H9 (cell line): ENCODE results near the gene CD207. TPM values are rescaled to one million over a fixed set of nuclear protein-coding genes. Genes with fewer than 3 reads are reported as not detected.

Experiments used
- DNase-seq: peaks from one replicate; pipeline ENCODE4 v3.0.0-alpha.2; 2017
- H2AFZ ChIP-seq: one replicate; pipeline ENCODE4 v1.6.1; 2013; ENCODE audit warnings: mild to moderate bottlenecking, low read length, control low read depth, moderate library complexity
- H2AK5ac ChIP-seq: 2 replicates; pipeline ENCODE4 v1.6.1; 2013; ENCODE audit warnings: low read length, control low read depth, mixed read lengths; ENCODE audit not compliant: insufficient read length
- H2BK120ac ChIP-seq: one replicate; pipeline ENCODE4 v1.6.1; 2013; ENCODE audit warnings: low read depth, mild to moderate bottlenecking, low read length, control low read depth, inconsistent platforms; ENCODE audit not compliant: poor library complexity, severe bottlenecking
- H2BK12ac ChIP-seq: 2 replicates; pipeline ENCODE4 v1.6.1; 2013; ENCODE audit warnings: low read length, control low read depth, mixed read lengths, low read depth; ENCODE audit not compliant: insufficient read length
- H2BK15ac ChIP-seq: 2 replicates; pipeline ENCODE4 v1.6.1; 2013; ENCODE audit warnings: low read depth, low read length, control low read depth
- H2BK20ac ChIP-seq: one replicate; pipeline ENCODE4 v1.6.1; 2013; ENCODE audit warnings: low read depth, mild to moderate bottlenecking, low read length, control low read depth, inconsistent platforms; ENCODE audit not compliant: poor library complexity, severe bottlenecking
- H2BK5ac ChIP-seq: 2 replicates; pipeline ENCODE4 v1.6.1; 2013; ENCODE audit warnings: low read length, control low read depth, mixed read lengths; ENCODE audit not compliant: insufficient read length
- H3K14ac ChIP-seq: 2 replicates; pipeline ENCODE4 v1.6.1; 2013; ENCODE audit warnings: low read length, control low read depth; ENCODE audit not compliant: insufficient read depth
- H3K18ac ChIP-seq: 2 replicates; pipeline ENCODE4 v1.6.1; 2013; ENCODE audit warnings: low read depth, mild to moderate bottlenecking, mixed read lengths, low read length, control low read depth; ENCODE audit not compliant: insufficient read length
- H3K23ac ChIP-seq: 2 replicates; pipeline ENCODE4 v1.6.1; 2013; ENCODE audit warnings: low read length, control low read depth, mixed read lengths, low read depth; ENCODE audit not compliant: insufficient read length
- H3K23me2 ChIP-seq: 2 replicates; pipeline ENCODE4 v1.6.1; 2013; ENCODE audit warnings: low read depth, mild to moderate bottlenecking, mixed read lengths, low read length, control low read depth; ENCODE audit not compliant: insufficient read length, poor library complexity, severe bottlenecking
- H3K27ac ChIP-seq: 2 replicates; pipeline ENCODE4 v1.5.1; 2013; ENCODE audit warnings: low read length, control low read depth, mixed read lengths, low read depth; ENCODE audit not compliant: insufficient read length
- H3K27me3 ChIP-seq: 2 replicates; pipeline ENCODE4 v1.6.1; 2013; ENCODE audit warnings: low read length, control low read depth, inconsistent platforms; ENCODE audit not compliant: insufficient read depth
- H3K4ac ChIP-seq: 2 replicates; pipeline ENCODE4 v1.6.1; 2013; ENCODE audit warnings: low read depth, mild to moderate bottlenecking, control low read depth, inconsistent platforms, low read length, moderate library complexity
- H3K4me1 ChIP-seq: 2 replicates; pipeline ENCODE4 v1.6.1; 2013; ENCODE audit warnings: low read length, control low read depth, inconsistent platforms; ENCODE audit not compliant: insufficient read depth
- H3K4me2 ChIP-seq: 2 replicates; pipeline ENCODE4 v1.6.1; 2013; ENCODE audit warnings: low read length, control low read depth, mixed read lengths; ENCODE audit not compliant: insufficient read length, insufficient read depth
- H3K56ac ChIP-seq: 2 replicates; pipeline ENCODE4 v1.6.1; 2013; ENCODE audit warnings: low read depth, mild to moderate bottlenecking, mixed read lengths, low read length, control low read depth; ENCODE audit not compliant: insufficient read length
- H3K79me1 ChIP-seq: 2 replicates; pipeline ENCODE4 v1.6.1; 2013; ENCODE audit warnings: low read depth, mild to moderate bottlenecking, moderate library complexity, low read length, control low read depth, inconsistent platforms; ENCODE audit not compliant: insufficient read depth, poor library complexity, severe bottlenecking
- H3K79me2 ChIP-seq: 2 replicates; pipeline ENCODE4 v1.6.1; 2013; ENCODE audit warnings: low read length, control low read depth, inconsistent platforms; ENCODE audit not compliant: insufficient read depth
- H3K9ac ChIP-seq: 2 replicates; pipeline ENCODE4 v1.6.1; 2013; ENCODE audit warnings: low read length, control low read depth, mixed read lengths; ENCODE audit not compliant: insufficient read length; ENCODE audit errors: extremely low read depth
- H3K9me3 ChIP-seq: one replicate; pipeline ENCODE4 v1.6.1; 2013; ENCODE audit warnings: low read depth, low read length, inconsistent platforms; ENCODE audit not compliant: control insufficient read depth
- H3T11ph ChIP-seq: one replicate; pipeline ENCODE4 v1.6.1; 2013; ENCODE audit warnings: mild to moderate bottlenecking, low read length, control low read depth, inconsistent platforms
- H4K20me1 ChIP-seq: one replicate; pipeline ENCODE4 v1.6.1; 2013; ENCODE audit not compliant: control insufficient read depth, insufficient read length, insufficient read depth
- H4K5ac ChIP-seq: 2 replicates; pipeline ENCODE4 v1.6.1; 2013; ENCODE audit warnings: low read depth, mild to moderate bottlenecking, mixed read lengths, low read length, control low read depth; ENCODE audit not compliant: insufficient read length
- H4K8ac ChIP-seq: replicated peaks from 2 replicates; pipeline ENCODE4 v1.6.1; 2013; ENCODE audit warnings: low read length, control low read depth, mixed read lengths, low read depth; ENCODE audit not compliant: insufficient read length
- H4K91ac ChIP-seq: 2 replicates; pipeline ENCODE4 v1.6.1; 2013; ENCODE audit warnings: low read depth, mild to moderate bottlenecking, moderate library complexity, mixed read lengths, low read length, control low read depth; ENCODE audit not compliant: insufficient read length
- H3K27ac Mint-ChIP-seq, 3 experiments: 2 replicates in 2 of 3; 3 replicates in 1 of 3; pipeline ENCODE4 v1.8.0; 2020 to 2021; ENCODE audit warnings: mixed read lengths in 3 of 3, mild to moderate bottlenecking in 1 of 3, moderate library complexity in 1 of 3
- H3K27me3 Mint-ChIP-seq: 2 replicates; pipeline ENCODE4 v1.8.0; 2021; ENCODE audit warnings: low read depth, mild to moderate bottlenecking, moderate library complexity, mixed read lengths
- H3K36me3 Mint-ChIP-seq, 3 experiments: 2 replicates in 2 of 3; 3 replicates in 1 of 3; pipeline ENCODE4 v1.8.0; 2020 to 2021; ENCODE audit warnings: low read depth in 3 of 3, mixed read lengths in 3 of 3; ENCODE audit not compliant: insufficient read depth in 1 of 3
- H3K4me1 Mint-ChIP-seq, 2 experiments: 2 replicates each; pipeline ENCODE4 v1.8.0; 2020; ENCODE audit warnings: mixed read lengths in 2 of 2
- H3K4me3 Mint-ChIP-seq, 2 experiments: 2 replicates in 1 of 2; 3 replicates in 1 of 2; pipeline ENCODE4 v1.8.0; 2020 to 2021; ENCODE audit warnings: mild to moderate bottlenecking in 2 of 2, mixed read lengths in 2 of 2, moderate library complexity in 1 of 2
- H3K9me3 Mint-ChIP-seq, 2 experiments: 2 replicates in 1 of 2; 3 replicates in 1 of 2; pipeline ENCODE4 v1.8.0; 2020; ENCODE audit warnings: mild to moderate bottlenecking in 2 of 2, mixed read lengths in 2 of 2, moderate library complexity in 1 of 2
- CTCF ChIP-seq: fragments of 200-600 bp; sonication (generic); conservative IDR thresholded peaks from 3 replicates; pipeline ENCODE4 v1.8.0; 2021; ENCODE audit warnings: antibody characterized with exemption, mild to moderate bottlenecking
- WGBS: extraction: QIAGEN DNeasy Blood & Tissue Kit; methylation state at CpG from one replicate; pipeline ENCODE4 v1.1.7; 2013; ENCODE audit warnings: missing lambda C conversion rate, low lambda C conversion rate, mixed read lengths; ENCODE audit not compliant: insufficient read length; ENCODE audit errors: extremely low coverage; 5-methylcytosine and 5-hydroxymethylcytosine counted together
- total RNA-seq: library from RNA; stranded (reverse); gene quantifications from 2 replicates; pipeline ENCODE4 v1.2.1, GENCODE V29; 2021

The CD207 gene
- total RNA-seq, 1 experiment from 2014 or later = not detected

GRCh38 chr2:70806013-70806412 is 29.6 kb downstream of the CD207 start:
- Histone ChIP-seq H2BK5ac (no peak overlapping the region), H4K5ac (no peak overlapping the region), H3K14ac (no peak overlapping the region), H2BK20ac (no peak overlapping the region), H3K23me2 (no peaks in the 10 kb centered on the region), H2BK15ac (no peak overlapping the region), H2AK5ac (no peak overlapping the region), H3K4me1 (no peaks in the 10 kb centered on the region), H3T11ph (no peak overlapping the region), H3K4me2 (no peak overlapping the region), H3K79me1 (no peaks in the 10 kb centered on the region), H2BK12ac (no peak overlapping the region), H3K18ac (no peak overlapping the region), H3K9ac (no peak overlapping the region), H3K9me3 (no peaks in the 10 kb centered on the region), H4K8ac (no peak overlapping the region), H2AFZ (no peak overlapping the region), H3K23ac (no peak overlapping the region), H3K79me2 (no peaks in the 10 kb centered on the region), H3K27me3 (no peaks in the 10 kb centered on the region; the same call in 1 of the 2 replicates), H4K20me1 (peaks cover 2% of the 10 kb centered on the region), H4K91ac (no peak overlapping the region), H3K4ac (no peak overlapping the region), H2BK120ac (no peak overlapping the region), H3K27ac (no peak overlapping the region), H3K56ac (no peak overlapping the region)
- Mint-ChIP-seq H3K4me3 (no peak overlapping the region), H3K36me3 (peaks cover 0 to 2% (median 0%) of the 10 kb centered on the region in 3 experiments; a peak in 1 of 7 replicates), H3K4me1 (no peaks in the 10 kb centered on the region), H3K27ac (no peak overlapping the region), H3K27me3 (peaks cover 45% of the 10 kb centered on the region), H3K9me3 (peaks cover 0 to 3% of the 10 kb centered on the region in 2 experiments; a peak in 3 of 5 replicates)
- TF ChIP-seq CTCF = no peak
- DNase-seq = no peak
- WGBS = no CpG with 5 or more reads among the region's 5 CpGs
